GM10266 (cell line): ENCODE measurements around the gene AURKAIP1.

ENCODE experiments used
- DNase-seq: peaks from one replicate; pipeline ENCODE4 v3.0.0; 2012; ENCODE audit errors: extremely low spot score
- CTCF ChIP-seq: IDR thresholded peaks from 2 replicates; pipeline ENCODE4 v1.5.1; 2012; ENCODE audit warnings: mild to moderate bottlenecking, low read depth; ENCODE audit not compliant: control insufficient read depth, insufficient read depth; ENCODE audit errors: missing control alignments

The AURKAIP1 gene

GRCh38 chr1:1361233-1361981 is 13.6 kb downstream of the AURKAIP1 start:
- no peak for DNase-seq
- TF ChIP-seq CTCF = no peak

GRCh38 chr1:1360506-1361169 is 14.4 kb downstream of the AURKAIP1 start:
- DNase-seq = no peak
- TF ChIP-seq CTCF = no peak

GRCh38 chr1:1359664-1360468 is 15.1 kb downstream of the AURKAIP1 start:
- no peak for TF ChIP-seq CTCF
- no peak for DNase-seq

GRCh38 chr1:1359308-1359663 is 15.7 kb downstream of the AURKAIP1 start:
- DNase-seq = no peak
- no peak for TF ChIP-seq CTCF

GRCh38 chr1:1358433-1359271 is 16.4 kb downstream of the AURKAIP1 start, which contains the start of gene MXRA8:
Gene MXRA8, minus strand, starts transcription at chr1:1358555. Its CDS starts 51 bp downstream, at chr1:1358504.
- TF ChIP-seq CTCF = no peak
- DNase-seq = no peak

GRCh38 chr1:1357871-1358432 is 17.1 kb downstream of the AURKAIP1 start:
- no peak for TF ChIP-seq CTCF
- DNase-seq = no peak
